B cell (primary cell): ENCODE data around the gene PLTP. TPM values are rescaled to one million over a fixed set of nuclear protein-coding genes. Genes with fewer than 3 reads are reported as not detected.

ENCODE experiments used
- ATAC-seq: fragments of 200-7000 bp; cut with Tn5 transposase; one replicate; pipeline ENCODE4 v1.10.0; 2021; ENCODE audit warnings: low read depth, mild to moderate bottlenecking, moderate number of reproducible peaks, moderate library complexity
- CTCF ChIA-PET: fragments of 350-600 bp; sonication (Branson Sonifier 250); formaldehyde crosslinking; loops from one replicate; lab custom pipeline; 2021; ENCODE audit warnings: antibody characterized with exemption, inconsistent platforms; lab: Charles Lee
- POLR2A ChIA-PET: fragments of 350-600 bp; sonication (Branson Sonifier 250); formaldehyde crosslinking; loops from one replicate; lab custom pipeline; 2021; ENCODE audit warnings: antibody characterized with exemption; lab: Charles Lee
- DNase-seq: peaks from one replicate; pipeline ENCODE4 v3.0.0; 2013
- H2AFZ ChIP-seq: 2 replicates; pipeline ENCODE4 v1.6.1; 2012; ENCODE audit warnings: mild to moderate bottlenecking, low read depth, low read length; ENCODE audit not compliant: insufficient read depth, poor library complexity, severe bottlenecking
- H3K27ac ChIP-seq, 2 donors: 1 replicate in 1 of 2; 2 replicates in 1 of 2; pipeline ENCODE4 v1.5.1; 2012 to 2013; ENCODE audit warnings: low read length in 2 of 2, mild to moderate bottlenecking in 2 of 2, moderate library complexity in 1 of 2
- H3K27me3 ChIP-seq, 4 experiments: fragments of 200-600 bp in 1 of 4; sonication (generic) in 1 of 4; replicated peaks in 1 of 4; 1 replicate in 2 of 4; 2 replicates in 2 of 4; pipeline versions ENCODE4 v1.6.1 to v1.7.0; 2013 to 2016; ENCODE audit warnings: low read length in 3 of 4, mild to moderate bottlenecking in 2 of 4, mixed read lengths in 1 of 4, moderate library complexity in 1 of 4; ENCODE audit not compliant: insufficient read depth in 4 of 4, control insufficient read depth in 3 of 4; ENCODE audit errors: control extremely low read depth in 1 of 4
- H3K36me3 ChIP-seq, 2 experiments: replicated peaks in 1 of 2; 1 replicate in 1 of 2; 2 replicates in 1 of 2; pipeline versions ENCODE4 v1.6.1 to v1.7.1; 2013; ENCODE audit warnings: low read length in 1 of 2; ENCODE audit not compliant: insufficient read depth in 2 of 2, control insufficient read depth in 1 of 2; ENCODE audit errors: control extremely low read depth in 1 of 2, extremely low read depth in 1 of 2
- H3K4me1 ChIP-seq, 2 donors: fragments of 200-600 bp in 1 of 2; sonication (generic) in 1 of 2; 1 replicate in 1 of 2; 2 replicates in 1 of 2; pipeline versions ENCODE4 v1.5.1 to v1.6.1; 2013 to 2017; ENCODE audit warnings: low read length in 2 of 2; ENCODE audit not compliant: control insufficient read depth in 2 of 2, insufficient read depth in 2 of 2
- H3K4me2 ChIP-seq: replicated peaks from 2 replicates; pipeline ENCODE3; 2012; ENCODE audit warnings: mild to moderate bottlenecking, low read depth, low read length; ENCODE audit not compliant: poor library complexity, severe bottlenecking
- H3K4me3 ChIP-seq, 5 experiments: fragments of 200-600 bp in 1 of 5; sonication (generic) in 1 of 5; 1 replicate in 3 of 5; 2 replicates in 2 of 5; pipeline versions ENCODE4 v1.5.1 to v1.7.0; 2011 to 2016; ENCODE audit warnings: low read length in 4 of 5, mild to moderate bottlenecking in 4 of 5, low read depth in 2 of 5, control low read depth in 1 of 5, moderate library complexity in 1 of 5; ENCODE audit not compliant: insufficient read depth in 1 of 5; ENCODE audit errors: control extremely low read depth in 1 of 5, extremely low read depth in 1 of 5
- H3K79me2 ChIP-seq: fragments of 200-600 bp; sonication (generic); one replicate; pipeline ENCODE4 v1.6.0; 2016; ENCODE audit warnings: low read length; ENCODE audit not compliant: control insufficient read depth, insufficient read depth
- H3K9ac ChIP-seq: fragments of 200-600 bp; sonication (generic); 2 replicates; pipeline ENCODE4 v1.6.1; 2017; ENCODE audit warnings: mild to moderate bottlenecking, low read length, moderate library complexity
- H3K9me3 ChIP-seq, 3 donors: one replicate each; pipeline versions ENCODE4 v1.6.1 to v1.7.1; 2013; ENCODE audit warnings: low read length in 2 of 3; ENCODE audit not compliant: control insufficient read depth in 2 of 3, insufficient read depth in 1 of 3; ENCODE audit errors: control extremely low read depth in 1 of 3
- H4K20me1 ChIP-seq: 2 replicates; pipeline ENCODE4 v1.6.0; 2012; ENCODE audit warnings: mild to moderate bottlenecking, low read length; ENCODE audit not compliant: insufficient read depth, control insufficient read depth, poor library complexity, severe bottlenecking
- H3K27ac Mint-ChIP-seq: one replicate; pipeline ENCODE4 v1.8.0; 2021; ENCODE audit warnings: mixed read lengths
- H3K27me3 Mint-ChIP-seq: one replicate; pipeline ENCODE4 v1.8.0; 2021; ENCODE audit warnings: mixed read lengths
- H3K4me1 Mint-ChIP-seq: one replicate; pipeline ENCODE4 v1.8.0; 2021; ENCODE audit warnings: mixed read lengths
- H3K4me3 Mint-ChIP-seq: one replicate; pipeline ENCODE4 v1.8.0; 2021; ENCODE audit warnings: mixed read lengths
- H3K9me3 Mint-ChIP-seq: one replicate; pipeline ENCODE4 v1.8.0; 2022; ENCODE audit warnings: mixed read lengths; ENCODE audit not compliant: insufficient read depth
- CTCF ChIP-seq: fragments of 200-600 bp; IDR thresholded peaks from one replicate; pipeline ENCODE4 v1.8.0; 2022; ENCODE audit warnings: antibody characterized with exemption, mild to moderate bottlenecking
- EZH2 ChIP-seq: IDR thresholded peaks from 2 replicates; pipeline ENCODE4 v1.6.1; 2012; ENCODE audit warnings: borderline replicate concordance, low read depth, mild to moderate bottlenecking, moderate library complexity, low read length; ENCODE audit not compliant: insufficient read depth, poor library complexity, severe bottlenecking
- WGBS: methylation state at CpG from one replicate; pipeline ENCODE4 v1.1.5; 2013; ENCODE audit warnings: missing lambda C conversion rate; ENCODE audit not compliant: insufficient coverage; 5-methylcytosine and 5-hydroxymethylcytosine counted together
- intact Hi-C: fragments of 100-400 bp; cut with micrococcal nuclease; formaldehyde crosslinking; loops from one replicate; pipeline ENCODE4 v1.10.0; 2022
- polyA plus RNA-seq: library from polyadenylated mRNA; depleted of rRNA; stranded (reverse); fragments of >200 nt; gene quantifications from 2 replicates; pipeline ENCODE4 v1.2.3, GENCODE V29; 2012
- total RNA-seq, 2 donors: library from RNA; stranded (reverse); fragments of 120-200 nt in 1 of 2; gene quantifications; 1 replicate in 1 of 2; 2 replicates in 1 of 2; pipeline versions ENCODE4 v1.2.3 to v1.2.4, GENCODE V29; 2013 to 2022

PLTP gene
- total and polyA plus RNA-seq, 2 donors (not counting 1 experiment from before 2014, with no cell fraction given): 1.4 to 4.0 TPM

- Mint-ChIP-seq H3K4me3 (no peak overlapping the region), H3K9me3 (no peaks in the 10 kb centered on the region), H3K4me1 (peaks cover 29% of the 10 kb centered on the region), H3K27ac (no peak overlapping the region), H3K27me3 (no peaks in the 10 kb centered on the region)
- Histone ChIP-seq H4K20me1 (no peaks in the 10 kb centered on the region), H3K9me3 (no peaks in the 10 kb centered on the region), H2AFZ (no peak overlapping the region), H3K79me2 (peaks cover 7% of the 10 kb centered on the region), H3K27me3 (no peaks in the 10 kb centered on the region), H3K4me1 (peaks cover 23 to 28% of the 10 kb centered on the region in 2 donors), H3K4me2 (no peak overlapping the region), H3K36me3 (peaks cover 0 to 26% of the 10 kb centered on the region in 2 experiments), H3K4me3 (no peak overlapping the region), H3K9ac (no peak overlapping the region), H3K27ac (no peak overlapping the region)
- DNase-seq (peak; percentile 1), ATAC-seq (no peak)
- ChIA-PET POLR2A (no interaction called here), CTCF (no interaction called here)
- intact Hi-C loops: no loop called here
- TF ChIP-seq CTCF (no peak), EZH2 (no peak)
- 71% methylated on average over 4 of the region's 12 CpGs for WGBS
Observed at GRCh38 chr20:45894797-45895196, 17.2 kb downstream of the PLTP start.

GRCh38 chr20:45893831-45894230, 18.1 kb downstream of the PLTP start:
- H3K4me2 ChIP-seq: no peak overlapping the region
- peaks cover 0 to 26% of the 10 kb centered on the region in 2 experiments for H3K36me3 ChIP-seq
- DNase-seq: no peak
- no peaks in the 10 kb centered on the region for H3K9me3 ChIP-seq
- no peak for ATAC-seq
- POLR2A ChIA-PET: interaction anchor here (0.7 to 5.3 kb wide), 2 partner anchors 40 to 73 kb away, joined by 4 to 41 read pairs; partner anchors contain the start of gene PCIF1
- CTCF ChIA-PET: interaction anchor here (0.9 kb wide), 1 partner anchor 13 kb away, joined by 3 read pairs; the partner anchor contains the start of gene ZSWIM1
- H3K9me3 Mint-ChIP-seq: no peaks in the 10 kb centered on the region
- no peak overlapping the region for H3K27ac Mint-ChIP-seq
- H2AFZ ChIP-seq: no peak overlapping the region
- no peaks in the 10 kb centered on the region for H3K27me3 Mint-ChIP-seq
- H3K4me1 ChIP-seq: peaks cover 24 to 29% of the 10 kb centered on the region in 2 donors
- peak overlapping the region; percentile 45 for H3K4me3 Mint-ChIP-seq
- H3K79me2 ChIP-seq: peaks cover 7% of the 10 kb centered on the region
- TF ChIP-seq EZH2 (no peak), CTCF (no peak)
- no peaks in the 10 kb centered on the region for H4K20me1 ChIP-seq
- no peaks in the 10 kb centered on the region for H3K27me3 ChIP-seq
- H3K4me1 Mint-ChIP-seq: peaks cover 31% of the 10 kb centered on the region
- no peak overlapping the region for H3K9ac ChIP-seq
- H3K4me3 ChIP-seq: no peak overlapping the region
- no peak overlapping the region for H3K27ac ChIP-seq
- intact Hi-C loops: no loop called here
- 100% methylated on average over 2 of the region's 4 CpGs for WGBS
